Mesenchymal stem cell (in vitro differentiated cells and primary cell): ENCODE data around the gene C6orf141.

Source experiments
- DNase-seq: peaks from one replicate; pipeline ENCODE4 v3.0.0-alpha.2; 2013
- H2AFZ ChIP-seq: one replicate; pipeline ENCODE4 v1.6.1; 2013; ENCODE audit warnings: low read depth, mild to moderate bottlenecking, control low read depth, inconsistent platforms, low read length, moderate library complexity
- H2AK5ac ChIP-seq: 2 replicates; pipeline ENCODE4 v1.6.1; 2013; ENCODE audit warnings: low read length, moderate library complexity, mild to moderate bottlenecking, inconsistent platforms; ENCODE audit not compliant: severe bottlenecking
- H2BK120ac ChIP-seq: one replicate; pipeline ENCODE4 v1.6.1; 2013; ENCODE audit warnings: low read depth, mild to moderate bottlenecking, inconsistent platforms, low read length, moderate library complexity
- H2BK12ac ChIP-seq, 2 experiments: one replicate each; pipeline ENCODE4 v1.6.1; 2013; ENCODE audit warnings: inconsistent platforms in 2 of 2, low read length in 2 of 2, mild to moderate bottlenecking in 2 of 2, moderate library complexity in 2 of 2, control low read depth in 1 of 2
- H2BK15ac ChIP-seq: one replicate; pipeline ENCODE4 v1.6.1; 2013; ENCODE audit warnings: mild to moderate bottlenecking, low read depth, inconsistent platforms; ENCODE audit not compliant: poor library complexity, severe bottlenecking
- H2BK5ac ChIP-seq: 2 replicates; pipeline ENCODE4 v1.6.1; 2013; ENCODE audit warnings: low read depth, mild to moderate bottlenecking, low read length, control low read depth, inconsistent platforms; ENCODE audit not compliant: poor library complexity, severe bottlenecking
- H3K14ac ChIP-seq, 2 experiments: one replicate each; pipeline ENCODE4 v1.6.1; 2013; ENCODE audit warnings: inconsistent platforms in 2 of 2, low read length in 2 of 2, control low read depth in 1 of 2, mild to moderate bottlenecking in 1 of 2, moderate library complexity in 1 of 2
- H3K18ac ChIP-seq, 2 experiments: one replicate each; pipeline ENCODE4 v1.6.1; 2013; ENCODE audit warnings: inconsistent platforms in 2 of 2, low read length in 2 of 2, control low read depth in 1 of 2, low read depth in 1 of 2, mild to moderate bottlenecking in 1 of 2
- H3K23ac ChIP-seq, 2 experiments: one replicate each; pipeline ENCODE4 v1.6.1; 2013; ENCODE audit warnings: inconsistent platforms in 2 of 2, low read length in 2 of 2, mild to moderate bottlenecking in 2 of 2, moderate library complexity in 2 of 2, control low read depth in 1 of 2
- H3K27ac ChIP-seq: 2 replicates; pipeline ENCODE4 v1.5.1; 2013; ENCODE audit warnings: mild to moderate bottlenecking, moderate library complexity, low read length, control low read depth, inconsistent platforms; ENCODE audit not compliant: poor library complexity, severe bottlenecking
- H3K27me3 ChIP-seq, 2 experiments: 2 replicates each; pipeline versions ENCODE4 v1.6.1 to v1.7.0; 2013; ENCODE audit warnings: low read length in 2 of 2, mild to moderate bottlenecking in 2 of 2, moderate library complexity in 2 of 2, control low read depth in 1 of 2, inconsistent platforms in 1 of 2; ENCODE audit not compliant: control insufficient read depth in 1 of 2, insufficient read depth in 1 of 2
- H3K36me3 ChIP-seq, 2 experiments: 2 replicates each; pipeline versions ENCODE4 v1.6.1 to v1.7.0; 2013; ENCODE audit warnings: low read length in 2 of 2, control low read depth in 1 of 2, inconsistent platforms in 1 of 2, low read depth in 1 of 2, mild to moderate bottlenecking in 1 of 2; ENCODE audit not compliant: insufficient read depth in 2 of 2, control insufficient read depth in 1 of 2
- H3K4ac ChIP-seq, 2 experiments: one replicate each; pipeline ENCODE4 v1.6.1; 2013; ENCODE audit warnings: inconsistent platforms in 2 of 2, low read length in 2 of 2, mild to moderate bottlenecking in 2 of 2, moderate library complexity in 2 of 2, control low read depth in 1 of 2, low read depth in 1 of 2
- H3K4me1 ChIP-seq: 2 replicates; pipeline ENCODE4 v1.6.1; 2013; ENCODE audit warnings: low read depth, low read length, control low read depth; ENCODE audit not compliant: control insufficient read depth, insufficient read depth
- H3K4me2 ChIP-seq: 2 replicates; pipeline ENCODE4 v1.6.1; 2013; ENCODE audit warnings: low read length, mild to moderate bottlenecking, inconsistent platforms; ENCODE audit not compliant: poor library complexity, severe bottlenecking
- H3K4me3 ChIP-seq, 2 experiments: 2 replicates each; pipeline versions ENCODE4 v1.5.1 to v1.7.0; 2013; ENCODE audit warnings: low read length in 2 of 2, mild to moderate bottlenecking in 2 of 2, control low read depth in 1 of 2, low read depth in 1 of 2; ENCODE audit not compliant: insufficient read depth in 1 of 2
- H3K79me1 ChIP-seq: replicated peaks from 2 replicates; pipeline ENCODE4 v1.6.1; 2013; ENCODE audit warnings: mild to moderate bottlenecking, control low read depth, low read length, inconsistent platforms; ENCODE audit not compliant: poor library complexity, severe bottlenecking
- H3K9ac ChIP-seq: 2 replicates; pipeline ENCODE4 v1.7.0; 2013; ENCODE audit warnings: mild to moderate bottlenecking, low read length, moderate library complexity
- H3K9me3 ChIP-seq: 2 replicates; pipeline ENCODE4 v1.7.0; 2013; ENCODE audit warnings: mild to moderate bottlenecking, low read length; ENCODE audit not compliant: control insufficient read depth
- H4K8ac ChIP-seq: one replicate; pipeline ENCODE4 v1.6.1; 2013; ENCODE audit warnings: inconsistent platforms, mild to moderate bottlenecking, low read length, moderate library complexity
- H4K91ac ChIP-seq: one replicate; pipeline ENCODE4 v1.6.1; 2013; ENCODE audit warnings: mild to moderate bottlenecking, low read length, inconsistent platforms
- WGBS: methylation state at CpG from one replicate; pipeline ENCODE4 v1.1.7; 2013; ENCODE audit warnings: mixed read lengths; 5-methylcytosine and 5-hydroxymethylcytosine counted together

Gene C6orf141

GRCh38 chr6:49513153-49513989 lies 37.1 kb upstream of the C6orf141 start:
- 81% methylated on average over 2 of the region's 2 CpGs for WGBS
- Histone ChIP-seq H2BK120ac (no peak overlapping the region), H3K4ac (no peak overlapping the region), H2AK5ac (no peak overlapping the region), H3K4me1 (no peaks in the 10 kb centered on the region), H4K91ac (no peak overlapping the region), H3K9ac (no peak overlapping the region), H3K4me3 (no peak overlapping the region), H3K23ac (no peak overlapping the region), H3K36me3 (no peaks in the 10 kb centered on the region), H3K9me3 (no peaks in the 10 kb centered on the region), H4K8ac (no peak overlapping the region), H3K18ac (no peak overlapping the region), H2BK15ac (no peak overlapping the region), H3K27me3 (no peaks in the 10 kb centered on the region), H3K14ac (no peak overlapping the region), H2BK12ac (no peak overlapping the region), H3K4me2 (no peak overlapping the region), H2BK5ac (no peak overlapping the region), H2AFZ (no peak overlapping the region), H3K79me1 (no peaks in the 10 kb centered on the region), H3K27ac (no peak overlapping the region)
- no peak for DNase-seq

GRCh38 chr6:49514571-49515484 lies 35.6 kb upstream of the C6orf141 start:
- Histone ChIP-seq H3K4me1 (no peaks in the 10 kb centered on the region), H2BK12ac (no peak overlapping the region), H3K18ac (no peak overlapping the region), H3K36me3 (no peaks in the 10 kb centered on the region), H2BK5ac (no peak overlapping the region), H3K79me1 (no peaks in the 10 kb centered on the region), H2BK15ac (no peak overlapping the region), H3K23ac (no peak overlapping the region), H3K27ac (no peak overlapping the region), H4K8ac (no peak overlapping the region), H3K14ac (no peak overlapping the region), H2AFZ (no peak overlapping the region), H3K4me2 (no peak overlapping the region), H4K91ac (no peak overlapping the region), H3K4me3 (no peak overlapping the region), H2AK5ac (no peak overlapping the region), H3K9ac (no peak overlapping the region), H3K4ac (no peak overlapping the region), H2BK120ac (no peak overlapping the region), H3K27me3 (no peaks in the 10 kb centered on the region), H3K9me3 (no peaks in the 10 kb centered on the region)
- WGBS = 98% methylated on average over 4 of the region's 8 CpGs
- no peak for DNase-seq

- H3K4me1 ChIP-seq = no peaks in the 10 kb centered on the region
- no peak overlapping the region for H2BK5ac ChIP-seq
- no peak overlapping the region for H2AK5ac ChIP-seq
- H3K36me3 ChIP-seq = no peaks in the 10 kb centered on the region
- no peak overlapping the region for H3K18ac ChIP-seq
- no peaks in the 10 kb centered on the region for H3K79me1 ChIP-seq
- H3K14ac ChIP-seq = no peak overlapping the region
- no peak for DNase-seq
- no peak overlapping the region for H3K23ac ChIP-seq
- H3K9ac ChIP-seq = no peak overlapping the region
- no peak overlapping the region for H3K27ac ChIP-seq
- no peak overlapping the region for H3K4ac ChIP-seq
- H3K4me2 ChIP-seq = no peak overlapping the region
- H2BK15ac ChIP-seq = no peak overlapping the region
- H4K8ac ChIP-seq = no peak overlapping the region
- H2BK12ac ChIP-seq = no peak overlapping the region
- no peak overlapping the region for H4K91ac ChIP-seq
- H3K4me3 ChIP-seq = no peak overlapping the region
- H3K27me3 ChIP-seq = no peaks in the 10 kb centered on the region
- no peaks in the 10 kb centered on the region for H3K9me3 ChIP-seq
- whole genome bisulfite sequencing = 89% methylated on average over 7 of the region's 10 CpGs
- H2BK120ac ChIP-seq = no peak overlapping the region
- no peak overlapping the region for H2AFZ ChIP-seq
These were observed 34.9 kb upstream of the C6orf141 start for GRCh38 chr6:49515485-49516146.

- Histone ChIP-seq H3K9me3 (no peaks in the 10 kb centered on the region), H4K91ac (no peak overlapping the region), H3K18ac (no peak overlapping the region), H3K23ac (no peak overlapping the region), H3K14ac (no peak overlapping the region), H3K27ac (no peak overlapping the region), H3K4me3 (no peak overlapping the region), H3K9ac (no peak overlapping the region), H3K27me3 (no peaks in the 10 kb centered on the region), H2AFZ (no peak overlapping the region), H3K4ac (no peak overlapping the region), H2BK15ac (no peak overlapping the region), H3K36me3 (no peaks in the 10 kb centered on the region), H2BK12ac (no peak overlapping the region), H2AK5ac (no peak overlapping the region), H3K79me1 (no peaks in the 10 kb centered on the region), H2BK5ac (no peak overlapping the region), H3K4me1 (no peaks in the 10 kb centered on the region), H2BK120ac (no peak overlapping the region), H3K4me2 (no peak overlapping the region), H4K8ac (no peak overlapping the region)
- WGBS = 82% methylated on average over 4 of the region's 4 CpGs
- no peak for DNase-seq
These were observed 34.3 kb upstream of the C6orf141 start for GRCh38 chr6:49516147-49516505.
